Parathyroid adenoma (tissue), 2 donors: ENCODE results near the gene LINC00237.

Experiments used
- H2AFZ ChIP-seq: fragments of 300-600 bp; sonication (generic); one replicate; pipeline ENCODE4 v1.7.0; 2017; ENCODE audit warnings: antibody characterized with exemption, mild to moderate bottlenecking
- H3K27ac ChIP-seq: fragments of 300-600 bp; sonication (generic); one replicate; pipeline ENCODE4 v1.7.0; 2017
- H3K27me3 ChIP-seq: fragments of 300-600 bp; sonication (generic); one replicate; pipeline ENCODE4 v1.7.0; 2017; ENCODE audit warnings: low read length; ENCODE audit not compliant: control insufficient read depth, insufficient read depth
- H3K36me3 ChIP-seq: fragments of 300-600 bp; sonication (generic); one replicate; pipeline ENCODE4 v1.7.0; 2017; ENCODE audit warnings: low read length; ENCODE audit not compliant: control insufficient read depth, insufficient read depth
- H3K4me1 ChIP-seq: fragments of 300-600 bp; sonication (generic); one replicate; pipeline ENCODE4 v1.7.0; 2017; ENCODE audit warnings: control low read depth
- H3K4me2 ChIP-seq: fragments of 300-600 bp; sonication (generic); one replicate; pipeline ENCODE4 v1.7.0; 2017; ENCODE audit warnings: low read length
- H3K4me3 ChIP-seq: fragments of 300-600 bp; sonication (generic); one replicate; pipeline ENCODE4 v1.7.0; 2017; ENCODE audit warnings: low read depth, low read length
- H3K79me2 ChIP-seq: fragments of 300-600 bp; sonication (generic); one replicate; pipeline ENCODE4 v1.7.0; 2017; ENCODE audit warnings: control low read depth
- H3K9ac ChIP-seq: fragments of 300-600 bp; sonication (generic); one replicate; pipeline ENCODE4 v1.7.0; 2017; ENCODE audit warnings: mild to moderate bottlenecking
- H3K9me3 ChIP-seq: fragments of 300-600 bp; sonication (generic); one replicate; pipeline ENCODE4 v1.7.0; 2017; ENCODE audit warnings: low read length; ENCODE audit not compliant: control insufficient read depth
- TF ChIP-seq, protein P1 (sequence below): fragments of 300-600 bp; sonication (generic); IDR thresholded peaks from one replicate; pipeline ENCODE4 v1.7.0; 2017; ENCODE audit warnings: antibody characterized with exemption, mild to moderate bottlenecking
- donor health status: primary hyperparathyroidism.

The LINC00237 gene

DNA sequence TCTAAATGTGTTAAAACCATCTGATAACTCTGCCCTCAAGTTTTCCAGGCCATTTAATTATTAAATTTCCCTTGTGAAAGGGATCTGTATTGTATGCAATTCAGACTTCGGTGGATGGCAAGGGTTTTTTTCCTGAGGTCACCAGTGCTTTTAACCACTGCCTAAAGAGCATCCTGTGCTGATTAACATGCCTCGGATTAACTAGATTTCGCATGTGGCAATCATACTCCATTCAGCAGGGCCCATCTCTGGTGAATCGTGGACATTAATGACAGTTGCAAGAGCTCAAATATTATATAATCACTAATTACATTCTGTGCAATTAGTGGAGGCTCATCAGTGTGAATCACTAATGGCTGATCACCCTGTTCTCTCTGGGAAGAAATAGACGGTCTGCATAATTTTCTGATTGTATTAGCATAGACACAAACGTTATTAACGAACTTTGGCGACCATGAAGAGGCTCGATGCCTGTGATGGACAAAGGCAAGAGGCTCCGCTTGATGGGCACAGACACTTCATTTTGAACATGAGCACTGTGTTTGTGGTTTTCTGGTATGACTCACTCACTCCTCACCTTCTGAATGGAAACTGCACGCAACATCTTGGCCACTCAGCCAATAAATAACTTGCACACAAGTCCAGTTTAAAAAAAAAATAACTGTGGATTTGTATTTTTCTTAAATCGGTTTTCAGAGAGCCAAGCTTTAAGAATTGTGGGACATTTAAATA lies 31.4 kb downstream of the LINC00237 start:
- H2AFZ ChIP-seq = no peak overlapping the region
- H3K4me1 ChIP-seq = no peaks in the 10 kb centered on the region
- TF ChIP-seq, protein P1, sequence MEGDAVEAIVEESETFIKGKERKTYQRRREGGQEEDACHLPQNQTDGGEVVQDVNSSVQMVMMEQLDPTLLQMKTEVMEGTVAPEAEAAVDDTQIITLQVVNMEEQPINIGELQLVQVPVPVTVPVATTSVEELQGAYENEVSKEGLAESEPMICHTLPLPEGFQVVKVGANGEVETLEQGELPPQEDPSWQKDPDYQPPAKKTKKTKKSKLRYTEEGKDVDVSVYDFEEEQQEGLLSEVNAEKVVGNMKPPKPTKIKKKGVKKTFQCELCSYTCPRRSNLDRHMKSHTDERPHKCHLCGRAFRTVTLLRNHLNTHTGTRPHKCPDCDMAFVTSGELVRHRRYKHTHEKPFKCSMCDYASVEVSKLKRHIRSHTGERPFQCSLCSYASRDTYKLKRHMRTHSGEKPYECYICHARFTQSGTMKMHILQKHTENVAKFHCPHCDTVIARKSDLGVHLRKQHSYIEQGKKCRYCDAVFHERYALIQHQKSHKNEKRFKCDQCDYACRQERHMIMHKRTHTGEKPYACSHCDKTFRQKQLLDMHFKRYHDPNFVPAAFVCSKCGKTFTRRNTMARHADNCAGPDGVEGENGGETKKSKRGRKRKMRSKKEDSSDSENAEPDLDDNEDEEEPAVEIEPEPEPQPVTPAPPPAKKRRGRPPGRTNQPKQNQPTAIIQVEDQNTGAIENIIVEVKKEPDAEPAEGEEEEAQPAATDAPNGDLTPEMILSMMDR = no peak
- H3K36me3 ChIP-seq = no peaks in the 10 kb centered on the region
- H3K79me2 ChIP-seq = no peaks in the 10 kb centered on the region
- no peaks in the 10 kb centered on the region for H3K27me3 ChIP-seq
- no peaks in the 10 kb centered on the region for H3K9me3 ChIP-seq
- no peak overlapping the region for H3K4me3 ChIP-seq
- H3K9ac ChIP-seq = no peak overlapping the region
- H3K27ac ChIP-seq = no peak overlapping the region
- no peak overlapping the region for H3K4me2 ChIP-seq

DNA sequence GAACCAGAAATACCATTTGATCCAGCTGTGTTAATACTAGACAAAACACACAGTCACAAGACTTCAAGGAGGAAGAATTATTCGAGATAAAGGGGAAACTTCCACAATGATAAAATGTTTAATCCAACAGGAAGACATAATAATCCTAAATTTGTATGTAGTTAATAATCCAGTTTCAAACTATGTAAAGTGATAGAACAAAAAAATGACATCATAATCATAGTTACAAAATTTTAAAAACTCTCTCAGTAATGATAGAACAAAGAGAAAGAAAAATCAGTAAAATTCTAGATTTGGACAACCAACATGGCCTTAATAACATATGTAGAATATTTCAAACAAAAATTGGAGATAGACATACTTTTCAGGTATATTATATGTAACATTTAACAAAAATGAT lies 38.9 kb downstream of the LINC00237 start:
- TF ChIP-seq, protein P1 = no peak
- H3K79me2 ChIP-seq = no peaks in the 10 kb centered on the region
- no peak overlapping the region for H3K27ac ChIP-seq
- no peak overlapping the region for H3K4me2 ChIP-seq
- H2AFZ ChIP-seq = no peak overlapping the region
- H3K4me3 ChIP-seq = no peak overlapping the region
- no peaks in the 10 kb centered on the region for H3K4me1 ChIP-seq
- H3K9ac ChIP-seq = no peak overlapping the region
- no peaks in the 10 kb centered on the region for H3K27me3 ChIP-seq
- no peaks in the 10 kb centered on the region for H3K36me3 ChIP-seq
- no peaks in the 10 kb centered on the region for H3K9me3 ChIP-seq

DNA sequence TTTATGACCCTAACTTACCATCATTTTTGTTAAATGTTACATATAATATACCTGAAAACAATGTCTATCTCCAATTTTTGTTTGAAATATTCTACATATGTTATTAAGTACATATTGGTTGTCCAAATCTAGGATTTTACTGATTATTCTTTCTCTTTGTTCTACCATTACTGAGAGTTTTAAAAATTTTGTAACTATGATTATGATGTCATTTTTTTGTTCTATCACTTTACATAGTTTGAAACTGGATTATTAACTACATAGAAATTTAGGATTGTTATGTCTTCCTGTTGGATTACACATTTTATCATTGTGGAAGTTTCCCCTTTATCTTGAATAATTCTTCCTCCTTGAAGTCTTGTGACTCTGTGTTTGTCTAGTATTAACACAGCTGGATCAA lies 41.2 kb downstream of the LINC00237 start:
- Histone ChIP-seq H3K79me2 (no peaks in the 10 kb centered on the region), H3K4me2 (no peak overlapping the region), H3K4me1 (no peaks in the 10 kb centered on the region), H3K9ac (no peak overlapping the region), H2AFZ (no peak overlapping the region), H3K36me3 (no peaks in the 10 kb centered on the region), H3K4me3 (no peak overlapping the region), H3K27ac (no peak overlapping the region), H3K9me3 (no peaks in the 10 kb centered on the region), H3K27me3 (no peaks in the 10 kb centered on the region)
- TF ChIP-seq, protein P1 = no peak

DNA sequence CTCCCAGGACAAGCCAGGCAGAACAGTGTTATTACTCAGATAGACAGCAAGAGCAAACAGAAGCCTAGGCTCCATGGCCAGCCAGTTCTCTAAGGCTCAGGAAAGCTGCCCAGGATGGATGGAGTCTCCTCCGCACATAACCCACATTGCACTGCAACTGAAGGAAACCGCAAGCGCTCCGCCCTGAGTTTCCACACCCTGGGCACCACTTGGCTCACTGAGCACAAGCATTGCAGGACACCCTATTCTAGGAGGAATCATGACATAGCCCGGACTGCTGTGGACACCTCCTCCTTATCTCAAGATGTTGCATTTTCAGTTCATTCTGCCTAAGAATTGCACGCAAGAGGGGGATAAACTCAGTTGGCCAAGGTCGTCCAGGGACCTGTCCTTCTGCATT lies 42.9 kb downstream of the LINC00237 start:
- H3K4me2 ChIP-seq = no peak overlapping the region
- no peaks in the 10 kb centered on the region for H3K4me1 ChIP-seq
- TF ChIP-seq, protein P1 = no peak
- no peaks in the 10 kb centered on the region for H3K79me2 ChIP-seq
- H3K4me3 ChIP-seq = no peak overlapping the region
- no peak overlapping the region for H3K27ac ChIP-seq
- no peak overlapping the region for H2AFZ ChIP-seq
- no peak overlapping the region for H3K9ac ChIP-seq
- no peaks in the 10 kb centered on the region for H3K27me3 ChIP-seq
- no peaks in the 10 kb centered on the region for H3K9me3 ChIP-seq
- no peaks in the 10 kb centered on the region for H3K36me3 ChIP-seq
